Large intestine (tissue), 3 donors: ENCODE measurements around the gene SSR2. TPM values are rescaled to one million over a fixed set of nuclear protein-coding genes. Genes with fewer than 3 reads are reported as not detected.
"Not testable (repeated sequence)": the region's sequence is repeated elsewhere in the genome, so short reads cannot be mapped to it uniquely, and the experiment has no call there.

Source experiments
- DNase-seq, 2 donors: peaks; one replicate each; pipeline versions ENCODE4 v3.0.0 to v3.0.0-alpha.2; 2013
- H3K27ac ChIP-seq: one replicate; pipeline ENCODE4 v1.5.1; 2013; ENCODE audit warnings: low read length
- H3K27me3 ChIP-seq: 2 replicates; pipeline ENCODE4 v1.6.1; 2013; ENCODE audit warnings: low read length; ENCODE audit not compliant: control insufficient read depth, insufficient read depth
- H3K36me3 ChIP-seq: 2 replicates; pipeline ENCODE4 v1.6.1; 2013; ENCODE audit warnings: low read length; ENCODE audit not compliant: control insufficient read depth, insufficient read depth
- H3K4me1 ChIP-seq: one replicate; pipeline ENCODE4 v1.6.1; 2013; ENCODE audit warnings: low read length; ENCODE audit not compliant: control insufficient read depth, insufficient read depth
- H3K4me3 ChIP-seq: one replicate; pipeline ENCODE4 v1.5.1; 2013; ENCODE audit warnings: low read length
- H3K9me3 ChIP-seq: one replicate; pipeline ENCODE4 v1.6.1; 2013; ENCODE audit warnings: mild to moderate bottlenecking, low read depth, low read length, moderate library complexity; ENCODE audit not compliant: control insufficient read depth
- WGBS: methylation state at CpG from one replicate; pipeline ENCODE4 v1.1.5; 2013; ENCODE audit warnings: low lambda C conversion rate; ENCODE audit not compliant: insufficient coverage; 5-methylcytosine and 5-hydroxymethylcytosine counted together
- polyA plus RNA-seq: library from polyadenylated mRNA; unstranded; fragments of 120-200 nt; gene quantifications from one replicate; pipeline ENCODE4 v1.2.1, GENCODE V29; 2013

Gene SSR2
- polyA plus RNA-seq, 1 donor: 281 TPM

- H3K4me3 ChIP-seq: no peak overlapping the region
- H3K36me3 ChIP-seq: no peaks in the 10 kb centered on the region
- no peaks in the 10 kb centered on the region for H3K9me3 ChIP-seq
- no peaks in the 10 kb centered on the region for H3K27me3 ChIP-seq
- WGBS: 33% methylated on average over 1 of the region's 1 CpG
- no peak for DNase-seq
- H3K4me1 ChIP-seq: peaks cover 22% of the 10 kb centered on the region
- no peak overlapping the region for H3K27ac ChIP-seq
Observed at GRCh38 chr1:155999964-156000363, 20.8 kb downstream of the SSR2 start.

GRCh38 chr1:155996166-155996565, 24.6 kb downstream of the SSR2 start:
- no peaks in the 10 kb centered on the region for H3K27me3 ChIP-seq
- no peak for DNase-seq
- peaks cover 6% of the 10 kb centered on the region for H3K4me1 ChIP-seq

GRCh38 chr1:155993595-155993994, 27.2 kb downstream of the SSR2 start:
- WGBS: no CpG with 5 or more reads among the region's 3 CpGs
- no peaks in the 10 kb centered on the region for H3K27me3 ChIP-seq
- H3K4me3 ChIP-seq: no peak overlapping the region

More at GRCh38 chr1:155996166-155996565, 24.6 kb downstream of the SSR2 start:
- Histone ChIP-seq H3K27ac (no peak overlapping the region), H3K36me3 (no peaks in the 10 kb centered on the region), H3K9me3 (no peaks in the 10 kb centered on the region), H3K4me3 (no peak overlapping the region)
- no CpG with 5 or more reads among the region's 2 CpGs for WGBS

GRCh38 chr1:155990005-155990739, 30.6 kb downstream of the SSR2 start:
- H3K4me1 ChIP-seq: peaks cover 8% of the 10 kb centered on the region
- no peak overlapping the region for H3K27ac ChIP-seq
- no peak for DNase-seq
- no peaks in the 10 kb centered on the region for H3K36me3 ChIP-seq
- no peaks in the 10 kb centered on the region for H3K27me3 ChIP-seq
- no peaks in the 10 kb centered on the region for H3K9me3 ChIP-seq
- H3K4me3 ChIP-seq: no peak overlapping the region
- WGBS: no CpG with 5 or more reads among the region's 6 CpGs

More at GRCh38 chr1:155993595-155993994, 27.2 kb downstream of the SSR2 start:
- Histone ChIP-seq H3K36me3 (no peaks in the 10 kb centered on the region), H3K27ac (no peak overlapping the region), H3K4me1 (peaks cover 8% of the 10 kb centered on the region), H3K9me3 (no peaks in the 10 kb centered on the region)
- DNase-seq: no peak

GRCh38 chr1:155989242-155990004, 31.3 kb downstream of the SSR2 start:
- DNase-seq: peak; percentile 54 to 57
- no peaks in the 10 kb centered on the region for H3K27me3 ChIP-seq
- H3K4me3 ChIP-seq: peak overlapping the region; percentile 2
- WGBS: no CpG with 5 or more reads among the region's 9 CpGs
- peaks cover 6% of the 10 kb centered on the region for H3K4me1 ChIP-seq
- H3K9me3 ChIP-seq: no peaks in the 10 kb centered on the region
- H3K27ac ChIP-seq: no peak overlapping the region
- H3K36me3 ChIP-seq: no peaks in the 10 kb centered on the region

GRCh38 chr1:155984903-155985645, 35.7 kb downstream of the SSR2 start:
- not testable (repeated sequence) for H3K27ac ChIP-seq, H3K9me3 ChIP-seq, H3K27me3 ChIP-seq, H3K4me3 ChIP-seq, DNase-seq, H3K36me3 ChIP-seq
- 80% methylated on average over 1 of the region's 11 CpGs for WGBS
- H3K4me1 ChIP-seq: peaks cover 27% of the 10 kb centered on the region

GRCh38 chr1:155984341-155984740, 36.4 kb downstream of the SSR2 start:
- DNase-seq: no peak
- peaks cover 34% of the 10 kb centered on the region for H3K4me1 ChIP-seq
- no peaks in the 10 kb centered on the region for H3K36me3 ChIP-seq
- no CpG with 5 or more reads among the region's 7 CpGs for WGBS
- no peak overlapping the region for H3K27ac ChIP-seq
- H3K27me3 ChIP-seq: no peaks in the 10 kb centered on the region
- H3K9me3 ChIP-seq: no peaks in the 10 kb centered on the region
- H3K4me3 ChIP-seq: no peak overlapping the region

- Histone ChIP-seq H3K4me3 (no peak overlapping the region), H3K9me3 (no peaks in the 10 kb centered on the region), H3K27ac (no peak overlapping the region), H3K27me3 (no peaks in the 10 kb centered on the region), H3K36me3 (no peaks in the 10 kb centered on the region), H3K4me1 (peaks cover 35% of the 10 kb centered on the region)
- peak; percentile 49 to 60 for DNase-seq
- no CpG with 5 or more reads among the region's 4 CpGs for WGBS
Observed at GRCh38 chr1:155983191-155984024, 37.3 kb downstream of the SSR2 start.

- no peaks in the 10 kb centered on the region for H3K27me3 ChIP-seq
- no peak for DNase-seq
- H3K4me3 ChIP-seq: no peak overlapping the region
- no peaks in the 10 kb centered on the region for H3K36me3 ChIP-seq
- H3K4me1 ChIP-seq: peaks cover 38% of the 10 kb centered on the region
- H3K27ac ChIP-seq: no peak overlapping the region
- no peaks in the 10 kb centered on the region for H3K9me3 ChIP-seq
- no CpG with 5 or more reads among the region's 7 CpGs for WGBS
Observed at GRCh38 chr1:155982106-155982505, 38.6 kb downstream of the SSR2 start.
